COLO668 (cell line): ENCODE results near the gene NEMP1.

Experiments
- DNase-seq: peaks from one replicate; lab custom pipeline; 2025; ENCODE audit not compliant: unreplicated experiment; lab: John Stamatoyannopoulos, UW

The NEMP1 gene

DNA sequence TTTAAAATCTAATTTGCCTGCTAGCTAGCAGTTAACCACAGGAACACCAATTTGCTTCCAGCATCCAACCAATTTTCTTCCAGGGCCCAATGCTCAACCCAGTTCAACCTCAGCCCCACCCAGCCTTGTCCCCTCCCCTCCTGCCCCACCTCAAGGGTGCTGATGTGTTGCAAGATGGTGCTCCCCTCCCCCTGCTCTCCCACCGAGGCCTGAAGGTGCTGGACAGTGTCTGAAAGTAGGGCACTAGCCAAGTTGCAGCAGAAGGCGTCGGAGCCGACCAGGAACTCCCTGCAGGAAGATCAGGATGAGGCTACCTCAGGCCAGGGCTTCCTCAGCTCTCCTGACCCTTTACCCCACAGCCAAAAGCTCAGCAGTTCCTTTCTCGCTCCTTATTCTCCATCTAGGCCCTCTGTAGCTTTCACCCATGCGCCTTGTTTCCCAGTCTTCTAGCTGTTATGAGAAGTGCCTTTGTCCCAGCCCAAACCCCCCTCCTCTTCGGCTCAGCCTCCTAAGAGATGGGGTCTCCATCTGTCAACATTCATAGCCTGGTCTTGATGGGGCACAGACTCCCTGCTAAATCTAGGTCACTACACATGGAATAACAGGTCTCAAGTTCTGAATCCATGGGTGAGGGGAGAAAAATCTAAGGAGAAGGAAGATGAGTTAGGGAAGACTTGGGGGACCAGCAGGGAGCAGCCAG lies 29.0 kb upstream of the NEMP1 start:
- DNase-seq, result no peak

DNA sequence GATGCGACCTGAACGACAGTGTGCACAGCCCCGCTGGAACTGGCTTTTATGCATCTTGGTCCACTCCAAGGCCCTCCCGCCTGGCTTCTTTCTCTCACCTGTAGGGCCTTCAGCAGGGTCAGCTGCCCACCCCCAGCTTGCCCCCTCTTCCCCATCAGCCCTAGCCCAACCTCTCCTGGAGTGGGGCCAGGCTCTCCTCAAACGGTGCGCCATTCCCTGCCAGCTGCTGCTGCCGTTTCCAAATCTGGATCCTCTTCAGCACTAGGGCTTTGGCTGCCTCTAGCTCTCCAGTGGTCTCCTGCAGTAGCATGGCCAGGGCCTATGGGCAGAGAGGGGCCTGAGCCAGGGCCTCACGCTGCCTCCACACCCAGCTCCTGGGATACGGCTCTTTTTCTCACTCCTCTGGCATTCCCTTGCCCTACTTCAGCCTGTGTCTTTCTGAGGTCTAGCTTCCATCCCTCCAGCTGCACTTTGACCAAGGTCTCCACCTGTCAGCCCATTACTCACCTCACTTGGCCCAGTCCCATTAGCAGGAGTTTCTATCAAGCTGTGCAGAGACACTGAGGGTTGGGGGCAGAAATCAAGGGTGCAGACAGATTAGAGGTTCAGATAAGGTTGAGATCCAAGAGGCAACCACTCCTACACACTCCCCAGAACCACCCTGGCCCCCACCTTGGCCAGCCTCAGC lies 27.6 kb upstream of the NEMP1 start:
- no peak for DNase-seq

DNA sequence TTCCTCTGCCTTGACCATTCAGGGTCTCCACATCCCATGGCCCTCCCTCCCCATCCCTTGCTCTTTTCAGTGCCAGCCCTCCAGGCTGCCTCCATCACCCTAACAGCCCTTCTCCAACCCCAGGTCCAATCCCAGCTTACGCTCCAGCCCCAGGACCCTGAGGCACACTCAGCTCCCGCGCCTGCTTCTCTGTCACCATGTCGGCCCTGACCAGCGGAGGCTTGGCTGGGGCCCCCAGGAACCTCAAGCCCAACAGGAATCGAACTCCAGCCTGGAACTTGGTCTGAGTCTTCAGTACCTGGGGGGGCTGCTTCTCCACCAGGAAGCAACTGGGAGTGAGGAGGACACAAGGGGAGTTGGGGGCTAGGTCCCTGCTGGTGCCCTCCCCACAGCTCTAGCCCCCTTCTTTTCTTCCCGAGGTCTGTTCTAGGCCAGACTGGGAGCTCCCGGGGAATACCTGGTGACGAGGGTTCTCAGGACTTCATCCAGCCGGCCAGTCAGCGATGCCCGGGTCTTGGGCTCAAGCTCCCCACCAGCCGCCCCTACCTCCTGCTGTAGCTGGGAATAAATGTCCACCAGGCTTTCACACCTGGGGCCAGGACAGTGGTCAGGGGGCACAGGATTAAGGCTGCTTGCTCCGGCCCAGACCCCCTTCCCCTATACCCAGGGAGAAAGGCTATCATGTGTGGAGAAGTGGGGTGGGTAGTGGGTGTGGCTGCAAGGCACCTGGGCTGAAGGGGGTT lies 26.6 kb upstream of the NEMP1 start:
- no peak for DNase-seq

- DNase-seq, result no peak
Measured at GRCh38 chr12:57104292-57104910, 25.8 kb upstream of the NEMP1 start.

GRCh38 chr12:57103856-57104255 lies 25.3 kb upstream of the NEMP1 start:
- DNase-seq, result no peak

GRCh38 chr12:57101892-57102695 lies 23.5 kb upstream of the NEMP1 start:
- DNase-seq, result no peak

- DNase-seq, result no peak
Measured at GRCh38 chr12:57099766-57100165, 21.2 kb upstream of the NEMP1 start.

DNA sequence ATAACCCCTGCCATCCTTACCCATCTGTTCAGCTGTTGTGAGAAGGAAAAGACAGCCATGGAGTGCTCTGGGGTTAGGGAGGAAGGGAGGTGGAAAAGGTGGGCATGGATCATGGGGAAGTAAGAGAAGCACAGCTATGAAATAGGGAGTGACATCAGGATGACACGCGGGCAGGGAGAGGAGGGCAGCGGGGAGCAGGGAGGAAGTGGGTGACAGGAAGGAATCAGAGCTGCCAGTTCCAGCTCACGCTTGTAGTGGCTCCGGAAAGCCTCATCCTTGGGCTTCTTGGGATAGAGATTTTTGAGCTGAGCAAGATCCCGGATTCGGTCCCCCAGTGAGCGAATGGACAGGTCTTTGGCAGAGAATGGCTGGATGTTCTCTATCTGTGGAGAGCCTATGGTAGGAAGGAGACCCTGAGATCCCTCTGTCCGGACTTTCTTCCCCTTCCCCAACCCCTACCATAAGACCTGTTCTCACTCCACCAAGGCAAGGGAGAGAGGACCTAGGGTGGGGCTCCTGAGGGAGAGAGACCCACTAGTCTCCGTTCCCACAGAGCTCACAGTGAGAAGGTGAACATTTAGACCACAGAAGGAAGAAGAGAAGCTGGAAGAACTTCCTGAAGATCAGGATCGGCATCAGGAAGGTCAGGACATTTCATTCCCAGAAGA lies 20.6 kb upstream of the NEMP1 start:
- DNase-seq, result no peak

DNA sequence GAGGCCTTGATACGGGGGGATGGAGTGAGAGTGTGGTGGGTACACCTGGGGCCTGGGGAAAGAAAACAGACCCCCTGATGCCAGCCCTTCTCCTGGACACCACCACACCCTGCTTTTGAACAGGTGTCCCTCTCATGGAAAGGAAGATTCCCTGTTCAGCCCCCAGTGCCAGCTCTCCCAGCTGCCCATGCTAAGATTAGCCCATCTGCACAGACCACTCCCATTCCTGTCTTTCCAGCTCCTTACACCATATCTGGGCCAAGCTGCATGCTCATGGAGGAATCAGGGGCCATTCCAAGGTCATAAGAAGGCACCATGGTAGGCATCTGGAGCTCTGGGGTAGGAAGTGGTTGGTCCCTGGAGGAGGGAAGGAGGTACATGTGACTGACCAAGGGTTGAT lies 20.0 kb upstream of the NEMP1 start:
- no peak for DNase-seq

- no peak for DNase-seq
Measured at GRCh38 chr12:57097554-57097835, 18.9 kb upstream of the NEMP1 start.

- DNase-seq, result no peak
Measured at GRCh38 chr12:57096748-57097553, 18.4 kb upstream of the NEMP1 start.

DNA sequence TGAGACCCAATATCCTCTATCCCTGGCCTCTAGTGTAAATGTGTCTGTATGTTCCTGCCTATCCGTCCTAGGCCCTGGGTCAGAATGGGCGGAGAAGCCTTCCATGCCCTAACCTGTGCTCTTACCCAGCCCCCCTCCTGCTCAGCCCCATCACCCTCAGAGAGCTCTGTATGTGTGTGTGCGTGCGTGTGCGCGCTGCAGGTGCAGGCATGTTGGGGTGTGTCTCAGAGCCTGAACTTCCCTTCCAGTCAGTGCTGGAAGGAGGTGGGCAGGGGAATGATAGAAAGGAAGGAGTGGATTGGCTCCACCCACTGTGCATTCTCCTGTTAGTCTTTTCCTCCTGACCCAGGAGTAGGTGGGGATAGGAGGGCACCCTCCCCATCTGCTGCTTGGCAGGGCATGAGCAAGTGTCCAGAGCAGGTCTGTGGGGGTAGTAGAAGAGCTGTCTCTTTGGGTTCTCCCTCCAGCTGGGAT lies 17.5 kb upstream of the NEMP1 start:
- no peak for DNase-seq

DNA sequence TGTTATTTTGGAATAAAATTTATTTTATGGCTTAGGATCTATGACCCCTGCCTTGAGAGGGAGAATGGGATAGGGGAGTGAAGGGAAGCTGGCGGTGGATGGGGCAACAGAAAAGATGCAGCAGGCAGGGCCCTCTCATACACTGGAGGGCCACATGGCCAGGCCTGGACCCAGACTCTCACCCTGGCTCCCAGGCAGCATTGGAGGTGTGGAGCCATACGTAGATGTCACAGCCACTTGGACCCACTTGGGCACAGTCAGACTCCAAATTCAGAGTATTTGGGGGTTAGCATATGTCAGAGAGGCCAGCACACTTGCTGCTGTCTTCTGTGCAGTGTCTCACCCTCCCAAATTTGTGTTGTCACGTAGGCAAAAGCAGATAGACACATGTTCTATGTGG lies 16.8 kb upstream of the NEMP1 start:
- DNase-seq, result no peak

DNA sequence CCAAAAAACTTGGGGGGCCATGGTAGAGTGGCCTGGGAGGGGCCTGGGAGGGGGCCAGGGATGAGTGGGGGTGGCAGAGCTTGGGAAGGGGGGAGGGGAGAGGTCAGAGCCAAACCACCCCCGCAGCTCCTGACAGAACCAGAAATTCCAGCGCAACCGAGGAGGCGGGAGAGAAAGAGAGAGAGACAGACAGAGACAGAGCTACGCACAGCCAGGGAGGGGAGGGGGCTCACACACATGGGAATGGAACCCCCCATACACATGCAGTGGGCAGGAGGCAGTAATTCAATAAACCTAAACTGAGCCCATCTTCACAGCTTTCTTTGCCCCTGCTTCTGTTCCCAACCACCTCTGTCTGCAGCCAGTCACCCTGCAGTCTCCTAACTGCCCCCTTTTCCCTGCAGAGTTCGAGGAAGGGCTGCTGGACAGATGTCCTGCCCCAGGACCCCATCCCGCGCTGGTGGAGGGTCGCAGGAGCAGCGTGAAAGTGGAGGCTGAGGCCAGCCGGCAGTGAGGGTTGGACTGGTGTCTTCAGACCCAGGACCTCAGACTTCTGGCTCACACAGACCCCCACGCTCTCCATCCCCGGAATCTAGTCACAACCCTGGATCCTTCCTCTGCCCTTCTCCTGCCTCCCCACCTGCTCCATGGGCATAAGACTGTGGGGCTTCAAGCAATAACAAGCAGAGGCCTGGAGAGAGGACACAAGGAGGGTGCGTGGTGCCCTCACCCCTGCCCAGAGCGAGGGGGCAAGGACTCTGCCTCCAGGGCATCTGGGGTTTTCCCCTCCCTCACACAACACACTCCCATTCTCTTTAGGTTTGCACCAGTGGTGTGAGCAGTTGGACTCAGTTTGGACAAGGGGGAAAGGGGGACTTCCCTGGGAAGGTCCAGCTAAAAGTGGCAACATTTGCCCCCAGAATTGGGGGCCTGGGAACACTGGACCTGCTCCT lies 15.9 kb upstream of the NEMP1 start:
- DNase-seq, result no peak

GRCh38 chr12:57093415-57094207 lies 15.0 kb upstream of the NEMP1 start:
- DNase-seq, result no peak

DNA sequence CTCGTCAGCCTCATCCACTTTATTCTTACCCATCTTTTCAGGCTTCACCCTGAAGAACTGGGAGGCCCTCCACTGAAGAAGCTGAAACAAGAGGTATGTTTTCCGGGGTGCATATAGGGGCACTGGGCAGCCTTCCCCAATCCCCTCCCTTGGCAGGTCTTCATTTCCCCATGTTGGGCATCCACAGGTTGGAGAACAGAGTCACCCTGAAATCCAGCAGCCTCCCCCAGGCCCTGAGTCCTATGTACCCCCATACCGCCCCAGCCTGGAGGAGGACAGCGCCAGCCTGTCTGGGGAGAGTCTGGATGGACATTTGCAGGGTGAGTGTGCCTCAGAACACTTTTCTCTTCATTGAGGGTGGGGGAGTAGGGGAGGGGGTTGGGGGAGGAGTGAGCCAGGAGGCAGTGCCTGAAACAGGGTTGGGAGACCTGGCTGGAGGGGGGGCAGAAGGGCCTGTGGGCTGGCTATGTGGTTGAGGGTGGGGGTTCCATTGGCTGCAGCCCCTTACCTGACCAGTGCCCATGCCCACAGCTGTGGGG lies 14.4 kb upstream of the NEMP1 start:
- DNase-seq, result no peak

- no peak for DNase-seq
Measured at GRCh38 chr12:57092529-57092862, 13.9 kb upstream of the NEMP1 start.
